GM23338 (cell line): ENCODE measurements around the gene GPRIN1. TPM values are rescaled to one million over a fixed set of nuclear protein-coding genes. Genes with fewer than 3 reads are reported as not detected.

Experiments
- ATAC-seq: fragments of 200-7000 bp; cut with Tn5 transposase; 3 replicates; pipeline ENCODE4 v1.9.1; 2020
- DNase-seq: peaks from one replicate; pipeline ENCODE4 v3.0.0-alpha.2; 2015; ENCODE audit warnings: low spot score
- H2AFZ ChIP-seq: fragments of 200-600 bp; sonication (generic); 2 replicates; pipeline ENCODE4 v1.8.0; 2016; ENCODE audit warnings: antibody characterized with exemption, mild to moderate bottlenecking, moderate library complexity
- H3F3A ChIP-seq: fragments of 200-600 bp; sonication (generic); replicated peaks from 2 replicates; pipeline ENCODE4 v1.8.0; 2017; ENCODE audit warnings: antibody characterized with exemption, mixed run types, low read depth
- H3K27ac ChIP-seq: fragments of 200-600 bp; sonication (generic); 2 replicates; pipeline ENCODE4 v1.6.1; 2016; ENCODE audit warnings: low read depth
- H3K27me3 ChIP-seq: fragments of 200-600 bp; sonication (generic); 2 replicates; pipeline ENCODE4 v1.8.0; 2016; ENCODE audit warnings: mild to moderate bottlenecking, mixed run types, moderate library complexity; ENCODE audit not compliant: insufficient read depth
- H3K36me3 ChIP-seq: fragments of 200-600 bp; sonication (generic); 2 replicates; pipeline ENCODE4 v1.8.0; 2016; ENCODE audit warnings: mild to moderate bottlenecking; ENCODE audit not compliant: insufficient read depth
- H3K4me1 ChIP-seq: fragments of 200-600 bp; sonication (generic); 2 replicates; pipeline ENCODE4 v1.8.0; 2016; ENCODE audit warnings: mild to moderate bottlenecking, moderate library complexity; ENCODE audit not compliant: insufficient read depth
- H3K4me2 ChIP-seq: fragments of 200-600 bp; sonication (generic); 2 replicates; pipeline ENCODE4 v1.7.1; 2017; ENCODE audit warnings: mixed run types
- H3K4me3 ChIP-seq: fragments of 200-600 bp; sonication (generic); 2 replicates; pipeline ENCODE4 v1.6.1; 2016; ENCODE audit warnings: mixed run types
- H3K79me2 ChIP-seq: fragments of 200-600 bp; sonication (generic); replicated peaks from 2 replicates; pipeline ENCODE4 v1.8.0; 2017; ENCODE audit warnings: mild to moderate bottlenecking; ENCODE audit not compliant: insufficient read depth
- H3K9me2 ChIP-seq: fragments of 200-600 bp; sonication (generic); 2 replicates; pipeline ENCODE4 v1.8.0; 2017; ENCODE audit not compliant: insufficient read depth
- H4K20me1 ChIP-seq: fragments of 200-600 bp; sonication (generic); replicated peaks from 2 replicates; pipeline ENCODE4 v1.8.0; 2017; ENCODE audit warnings: mild to moderate bottlenecking; ENCODE audit not compliant: insufficient read depth
- H3K27ac Mint-ChIP-seq: 2 replicates; pipeline ENCODE4 v1.8.0; 2020; ENCODE audit warnings: inconsistent platforms, mild to moderate bottlenecking, moderate library complexity, mixed read lengths
- H3K27me3 Mint-ChIP-seq: 3 replicates; pipeline ENCODE4 v1.8.0; 2022; ENCODE audit warnings: low read depth, mild to moderate bottlenecking, moderate library complexity, mixed read lengths, inconsistent platforms; ENCODE audit not compliant: insufficient read depth, poor library complexity
- H3K36me3 Mint-ChIP-seq: 3 replicates; pipeline ENCODE4 v1.8.0; 2021; ENCODE audit warnings: low read depth, mild to moderate bottlenecking, inconsistent platforms, moderate library complexity, mixed read lengths
- H3K4me1 Mint-ChIP-seq: 3 replicates; pipeline ENCODE4 v1.8.0; 2020; ENCODE audit warnings: mild to moderate bottlenecking, inconsistent platforms, mixed read lengths
- H3K4me3 Mint-ChIP-seq: 3 replicates; pipeline ENCODE4 v1.8.0; 2021; ENCODE audit warnings: moderate library complexity, mild to moderate bottlenecking, inconsistent platforms, mixed read lengths
- H3K9me3 Mint-ChIP-seq: 3 replicates; pipeline ENCODE4 v1.8.0; 2020; ENCODE audit warnings: moderate library complexity, mild to moderate bottlenecking, inconsistent platforms, mixed read lengths
- CREB1 ChIP-seq: fragments of 250-450 bp; sonication (Bioruptor Pico); IDR thresholded peaks from 2 replicates; pipeline ENCODE4 v1.5.0; 2020; ENCODE audit warnings: low read depth, mild to moderate bottlenecking, moderate library complexity
- ETS1 ChIP-seq: IDR thresholded peaks from 2 replicates; pipeline ENCODE4 v1.6.1; 2016; ENCODE audit warnings: antibody characterized with exemption
- EZH2 ChIP-seq: fragments of 200-600 bp; sonication (generic); IDR thresholded peaks from one replicate; pipeline ENCODE4 v1.8.0; 2017; ENCODE audit warnings: antibody characterized with exemption, mild to moderate bottlenecking, low read depth; ENCODE audit not compliant: unreplicated experiment
- EZH2phosphoT487 ChIP-seq: fragments of 200-600 bp; sonication (generic); IDR thresholded peaks from one replicate; pipeline ENCODE4 v1.8.1; 2018; ENCODE audit warnings: antibody characterized with exemption; ENCODE audit not compliant: unreplicated experiment
- NANOG ChIP-seq: IDR thresholded peaks from 2 replicates; pipeline ENCODE4 v1.6.1; 2016; ENCODE audit warnings: antibody characterized with exemption, borderline replicate concordance
- REST ChIP-seq: IDR thresholded peaks from one replicate; pipeline ENCODE4 v1.6.1; 2018; ENCODE audit warnings: antibody characterized with exemption; ENCODE audit not compliant: unreplicated experiment
- STAT1 ChIP-seq: IDR thresholded peaks from one replicate; pipeline ENCODE4 v1.6.1; 2016; ENCODE audit warnings: antibody characterized with exemption; ENCODE audit not compliant: unreplicated experiment
- ZNF114 ChIP-seq: fragments of 250-450 bp; sonication (Bioruptor Pico); IDR thresholded peaks from 2 replicates; pipeline ENCODE4 v1.5.0; 2020; ENCODE audit warnings: mild to moderate bottlenecking, moderate library complexity
- ZNF331 ChIP-seq: fragments of 250-450 bp; sonication (Bioruptor Pico); IDR thresholded peaks from 2 replicates; pipeline ENCODE4 v1.5.0; 2020; ENCODE audit warnings: low read depth, mild to moderate bottlenecking, moderate library complexity
- polyA plus RNA-seq: library from polyadenylated mRNA; unstranded; fragments of >200 nt; fragmentation: Nextera tagmentation; extraction: Ambion mirVana; gene quantifications from 2 replicates; pipeline ENCODE4 v1.2.1, GENCODE V29; 2016
- total RNA-seq: library from RNA; depleted of rRNA; stranded (reverse); fragments of >200 nt; shearing (Covaris generic); gene quantifications from 2 replicates; pipeline ENCODE4 v1.2.3, GENCODE V29; 2014

GPRIN1 gene
- total and polyA plus RNA-seq, 2 experiments from 2014 or later, result 3.8 to 14.6 TPM

GRCh38 chr5:176642675-176643490, 32.9 kb upstream of the GPRIN1 start:
- DNase-seq (no peak), ATAC-seq (no peak)
- TF ChIP-seq EZH2phosphoT487, result no peak
- TF ChIP-seq NANOG, result no peak
- no peak for TF ChIP-seq ZNF114
- no peak for TF ChIP-seq CREB1
- no peak for TF ChIP-seq ETS1
- no peak overlapping the region for H3K27ac ChIP-seq
- no peak overlapping the region for H3K27ac Mint-ChIP-seq
- H2AFZ ChIP-seq, result peak overlapping the region; percentile 59; the same call in 1 of the 2 replicates
- H3K9me2 ChIP-seq, result no peaks in the 10 kb centered on the region
- H3F3A ChIP-seq, result 0 out of 2 replicates have a peak, but pooled peaks cover 5% of the 10 kb centered on the region
- H3K36me3 ChIP-seq, result no peaks in the 10 kb centered on the region
- no peak overlapping the region for H3K4me2 ChIP-seq
- H3K4me1 Mint-ChIP-seq, result peaks cover 27% of the 10 kb centered on the region
- peaks cover 13% of the 10 kb centered on the region for H3K27me3 Mint-ChIP-seq
- no peak overlapping the region for H3K4me3 ChIP-seq
- no peaks in the 10 kb centered on the region for H4K20me1 ChIP-seq
- no peaks in the 10 kb centered on the region for H3K79me2 ChIP-seq
- no peaks in the 10 kb centered on the region for H3K27me3 ChIP-seq
- peaks cover 4% of the 10 kb centered on the region; the same call in 1 of the 2 replicates for H3K4me1 ChIP-seq
- no peak overlapping the region for H3K4me3 Mint-ChIP-seq
- H3K36me3 Mint-ChIP-seq, result no peaks in the 10 kb centered on the region
- no peaks in the 10 kb centered on the region; the same call in 2 of the 3 replicates for H3K9me3 Mint-ChIP-seq

- DNase-seq, result no peak
- Histone ChIP-seq H3K79me2 (no peaks in the 10 kb centered on the region), H3K9me2 (no peaks in the 10 kb centered on the region), H2AFZ (no peak overlapping the region), H3K27ac (no peak overlapping the region), H3F3A (no peaks in the 10 kb centered on the region), H3K4me3 (no peak overlapping the region), H3K27me3 (no peaks in the 10 kb centered on the region), H3K4me2 (no peak overlapping the region), H3K4me1 (no peaks in the 10 kb centered on the region), H3K36me3 (no peaks in the 10 kb centered on the region), H4K20me1 (no peaks in the 10 kb centered on the region)
- H3K36me3 Mint-ChIP-seq, result no peaks in the 10 kb centered on the region
- H3K9me3 Mint-ChIP-seq, result no peaks in the 10 kb centered on the region; the same call in 2 of the 3 replicates
- TF ChIP-seq STAT1, result no peak
- TF ChIP-seq REST, result no peak
- no peak for TF ChIP-seq EZH2
- no peak for TF ChIP-seq CREB1
- no peak for TF ChIP-seq ZNF331 (CRISPR knock-in tag)
- H3K4me3 Mint-ChIP-seq, result no peak overlapping the region
- H3K27me3 Mint-ChIP-seq, result peaks cover 18% of the 10 kb centered on the region
- H3K27ac Mint-ChIP-seq, result no peak overlapping the region
- ATAC-seq, result no peak
- H3K4me1 Mint-ChIP-seq, result peaks cover 34% of the 10 kb centered on the region
Observed at GRCh38 chr5:176640616-176641015, 30.7 kb upstream of the GPRIN1 start.
